Bronchial epithelial cell (primary cell): ENCODE data around the gene PCMT1. TPM values are rescaled to one million over a fixed set of nuclear protein-coding genes. Genes with fewer than 3 reads are reported as not detected.

Experiments used
- DNase-seq: peaks from one replicate; pipeline ENCODE4 v3.0.0-alpha.2; 2010; ENCODE audit warnings: low read depth
- FAIRE-seq: peaks from 2 replicates; lab custom pipeline; 2011; peaks lifted over from hg19 to GRCh38; lab: Jason Lieb, UNC
- H3K27me3 ChIP-seq: 2 replicates; pipeline ENCODE4 v1.5.1; 2011; ENCODE audit warnings: low read length; ENCODE audit not compliant: control insufficient read depth, insufficient read depth
- H3K36me3 ChIP-seq: 2 replicates; pipeline ENCODE4 v1.5.1; 2011; ENCODE audit warnings: low read length; ENCODE audit not compliant: control insufficient read depth, insufficient read depth
- H3K4me3 ChIP-seq: 2 replicates; pipeline ENCODE4 v1.5.1; 2011; ENCODE audit warnings: mild to moderate bottlenecking, low read depth, low read length, control low read depth
- CTCF ChIP-seq: IDR thresholded peaks from 2 replicates; pipeline ENCODE4 v1.5.1; 2011; ENCODE audit warnings: mild to moderate bottlenecking, moderate library complexity, low read length, control low read depth, inconsistent platforms; ENCODE audit not compliant: insufficient read depth, severe bottlenecking
- total RNA-seq: library from RNA; depleted of rRNA; stranded (reverse); fragments of >200 nt; gene quantifications from 2 replicates; pipeline ENCODE4 v1.2.1, GENCODE V29; 2014

Gene PCMT1
- total RNA-seq, 1 donor from 2014 or later: 159 TPM

GRCh38 chr6:149779644-149779963 is 30.1 kb downstream of the PCMT1 start:
- FAIRE-seq (no peak), DNase-seq (no peak)
- no peak for TF ChIP-seq CTCF
- Histone ChIP-seq H3K36me3 (peaks cover 5% of the 10 kb centered on the region), H3K4me3 (no peak overlapping the region), H3K27me3 (no peaks in the 10 kb centered on the region)

GRCh38 chr6:149781715-149782114 is 32.2 kb downstream of the PCMT1 start:
- H3K36me3 ChIP-seq: peaks cover 5% of the 10 kb centered on the region
- TF ChIP-seq CTCF: no peak
- no peak for FAIRE-seq

GRCh38 chr6:149782337-149782736 is 32.8 kb downstream of the PCMT1 start:
- H3K4me3 ChIP-seq: no peak overlapping the region
- FAIRE-seq: no peak
- H3K36me3 ChIP-seq: peaks cover 5% of the 10 kb centered on the region

More at GRCh38 chr6:149781715-149782114, 32.2 kb downstream of the PCMT1 start:
- no peak for DNase-seq
- Histone ChIP-seq H3K4me3 (no peak overlapping the region), H3K27me3 (no peaks in the 10 kb centered on the region)

DNA sequence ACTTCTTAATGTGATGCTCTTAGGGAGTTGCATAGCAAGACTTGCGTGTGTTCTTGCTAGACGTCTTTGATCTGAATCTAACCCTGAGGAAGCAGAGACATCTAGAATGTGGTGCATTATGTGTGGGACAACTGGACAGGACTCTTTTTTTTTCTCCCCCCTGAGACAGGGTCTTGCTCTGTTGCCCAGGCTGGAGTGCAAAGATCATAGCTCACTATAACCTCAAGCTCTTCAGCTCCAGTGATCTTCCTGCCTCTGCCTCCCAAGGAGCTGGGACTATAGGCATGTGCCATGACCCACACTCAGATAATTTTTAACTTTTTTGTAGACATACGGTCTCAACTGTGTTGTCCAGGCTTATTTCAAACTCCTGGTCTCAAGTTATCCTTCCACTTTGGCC is 34.0 kb downstream of the PCMT1 start:
- no peak for DNase-seq
- TF ChIP-seq CTCF: no peak
- Histone ChIP-seq H3K4me3 (no peak overlapping the region), H3K27me3 (no peaks in the 10 kb centered on the region), H3K36me3 (peaks cover 5% of the 10 kb centered on the region)
- FAIRE-seq: no peak

More at GRCh38 chr6:149782337-149782736, 32.8 kb downstream of the PCMT1 start:
- DNase-seq: no peak
- no peak for TF ChIP-seq CTCF
- no peaks in the 10 kb centered on the region for H3K27me3 ChIP-seq

DNA sequence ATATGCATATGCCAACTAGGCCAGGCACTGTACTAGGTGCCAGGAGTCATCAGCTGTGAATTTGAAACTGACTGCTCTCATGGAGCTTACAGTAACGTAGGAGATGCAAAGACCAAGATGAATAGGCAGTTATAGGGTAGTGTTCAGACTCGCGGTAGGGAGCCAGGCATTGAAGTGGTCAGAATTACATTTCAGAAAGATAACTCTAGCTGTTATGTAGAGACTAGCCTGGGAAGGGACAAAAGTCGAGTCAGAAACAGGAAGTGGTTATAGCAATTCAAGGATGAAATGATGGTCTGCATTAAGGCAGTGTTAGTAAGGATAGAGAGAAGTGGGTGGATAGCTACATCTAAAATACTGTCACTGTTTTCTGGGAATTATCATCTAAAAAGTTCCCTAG is 56.6 kb downstream of the PCMT1 start:
- FAIRE-seq (no peak), DNase-seq (no peak)
- H3K36me3 ChIP-seq: no peaks in the 10 kb centered on the region
- TF ChIP-seq CTCF: no peak
- H3K27me3 ChIP-seq: no peaks in the 10 kb centered on the region
- no peak overlapping the region for H3K4me3 ChIP-seq

DNA sequence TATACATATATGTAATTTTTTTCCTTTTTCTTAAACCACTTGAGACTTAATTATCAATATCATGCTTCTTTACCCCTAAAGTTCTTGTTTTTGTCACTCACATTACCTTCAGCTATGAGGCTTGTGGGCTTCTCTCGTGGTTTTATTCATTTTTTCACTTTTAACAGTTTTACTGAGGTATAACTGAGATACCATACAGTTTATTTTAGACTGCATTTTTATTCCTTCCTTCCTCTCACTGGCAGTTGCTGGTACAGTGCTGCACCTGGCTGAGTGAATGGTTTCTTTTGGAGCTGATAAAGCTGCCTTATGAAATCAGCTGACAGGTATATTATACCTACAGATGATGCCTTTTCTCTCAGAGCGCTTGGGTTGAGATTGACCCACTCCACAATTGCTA is 60.3 kb downstream of the PCMT1 start:
- no peak for DNase-seq
- TF ChIP-seq CTCF: no peak
- H3K4me3 ChIP-seq: no peak overlapping the region
- H3K27me3 ChIP-seq: no peaks in the 10 kb centered on the region
- H3K36me3 ChIP-seq: no peaks in the 10 kb centered on the region
- FAIRE-seq: no peak
